Uterus (tissue), 4 donors: ENCODE data around the gene MS4A6A. TPM values are rescaled to one million over a fixed set of nuclear protein-coding genes. Genes with fewer than 3 reads are reported as not detected.

Source experiments
- DNase-seq, 2 donors: peaks; one replicate each; pipeline ENCODE4 v3.0.0-alpha.2; 2019 to 2020
- H3K27ac ChIP-seq, 2 donors: fragments of 200-600 bp; sonication (generic); 1 replicate in 1 of 2; 2 replicates in 1 of 2; pipeline ENCODE4 v1.5.1; 2016 to 2018
- H3K27me3 ChIP-seq, 2 donors: fragments of 200-600 bp; sonication (generic); one replicate each; pipeline ENCODE4 v1.5.1; 2018 to 2019; ENCODE audit warnings: control low read depth in 1 of 2
- H3K36me3 ChIP-seq, 2 donors: fragments of 200-600 bp; sonication (generic); one replicate each; pipeline ENCODE4 v1.5.1; 2019; ENCODE audit warnings: control low read depth in 1 of 2
- H3K4me1 ChIP-seq, 2 donors: fragments of 200-600 bp; sonication (generic); one replicate each; pipeline ENCODE4 v1.5.1; 2018 to 2019; ENCODE audit warnings: control low read depth in 1 of 2
- H3K4me3 ChIP-seq, 2 donors: fragments of 200-600 bp; sonication (generic); 1 replicate in 1 of 2; 2 replicates in 1 of 2; pipeline ENCODE4 v1.5.1; 2018 to 2019; ENCODE audit warnings: mild to moderate bottlenecking in 1 of 2
- H3K9me3 ChIP-seq, 2 donors: fragments of 200-600 bp; sonication (generic); one replicate each; pipeline ENCODE4 v1.5.1; 2019; ENCODE audit warnings: control low read depth in 1 of 2
- POLR2A ChIP-seq, 2 donors: fragments of 450-650 bp; IDR thresholded peaks; one replicate each; pipeline ENCODE4 v1.6.1; 2016; ENCODE audit warnings: antibody characterized with exemption in 2 of 2, mild to moderate bottlenecking in 1 of 2, moderate library complexity in 1 of 2
- intact Hi-C: fragments of 100-400 bp; cut with DNase I; formaldehyde crosslinking; loops from one replicate; pipeline ENCODE4 v1.15.1; 2023; ENCODE audit warnings: low total_unique reads
- total RNA-seq, 4 donors: library from RNA; depleted of rRNA in 3 of 4; stranded (reverse); fragments of >200 nt in 3 of 4; gene quantifications; one replicate each; pipeline versions ENCODE4 v1.1.0 to v1.2.4, GENCODE V29; 2014 to 2023
- TF ChIP-seq, protein P1 (sequence below), 4 experiments: fragments of 200-600 bp in 2 of 4; fragments of 450-650 bp in 2 of 4; sonication (generic) in 2 of 4; IDR thresholded peaks; one replicate each; pipeline ENCODE4 v1.5.1; 2016 to 2019; ENCODE audit warnings: antibody characterized with exemption in 4 of 4, mild to moderate bottlenecking in 2 of 4, moderate library complexity in 1 of 4
- donor health status: DM: yes; HTN: yes; CAD: no.

The MS4A6A gene
- total RNA-seq, 4 donors from 2014 or later: 35.2 to 51.7 (median 40.3) TPM

DNA sequence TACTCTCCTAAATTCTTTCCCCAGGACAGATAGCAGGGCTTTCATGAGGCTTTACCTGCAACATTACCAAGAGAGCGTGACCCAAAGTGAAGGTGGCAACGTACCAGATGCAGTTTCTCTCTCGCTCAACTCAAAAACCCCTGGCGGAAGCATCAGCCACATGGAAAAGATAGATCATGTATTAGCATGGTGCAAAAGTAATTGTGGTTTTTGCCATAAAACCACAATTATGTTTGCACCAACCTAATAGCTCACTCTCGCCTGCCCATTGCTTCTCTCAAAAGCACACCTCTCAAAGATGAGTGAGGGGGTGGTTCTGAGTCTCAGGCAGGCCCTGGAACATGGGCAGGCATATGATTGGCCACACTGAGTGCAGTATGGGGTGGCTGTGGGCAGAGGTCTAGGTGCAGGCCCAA, 7.0 kb downstream of the MS4A6A start:
- DNase-seq: no peak

DNA sequence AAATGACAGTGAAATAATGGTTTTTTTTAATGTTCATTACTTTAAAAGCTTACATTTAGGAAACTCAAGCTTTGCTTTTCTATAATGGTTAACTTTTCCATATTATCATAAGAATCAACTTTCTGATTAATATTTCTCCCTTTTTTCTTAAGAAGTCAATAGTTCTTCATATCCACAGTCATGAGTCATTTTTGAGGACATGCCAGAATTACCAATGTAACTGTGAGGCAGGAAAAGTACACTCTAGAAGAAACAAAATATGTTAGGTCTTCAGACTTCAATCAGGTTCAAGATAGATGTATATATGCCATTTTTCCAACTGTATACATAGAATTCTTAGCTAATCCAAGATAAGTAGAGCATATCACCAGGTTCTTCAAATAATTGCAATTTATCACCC, 10.9 kb downstream of the MS4A6A start:
- intact Hi-C loops: no loop called here
- TF ChIP-seq POLR2A (IDR thresholded peaks at IDR 0.05): no peak
- TF ChIP-seq, protein P1, sequence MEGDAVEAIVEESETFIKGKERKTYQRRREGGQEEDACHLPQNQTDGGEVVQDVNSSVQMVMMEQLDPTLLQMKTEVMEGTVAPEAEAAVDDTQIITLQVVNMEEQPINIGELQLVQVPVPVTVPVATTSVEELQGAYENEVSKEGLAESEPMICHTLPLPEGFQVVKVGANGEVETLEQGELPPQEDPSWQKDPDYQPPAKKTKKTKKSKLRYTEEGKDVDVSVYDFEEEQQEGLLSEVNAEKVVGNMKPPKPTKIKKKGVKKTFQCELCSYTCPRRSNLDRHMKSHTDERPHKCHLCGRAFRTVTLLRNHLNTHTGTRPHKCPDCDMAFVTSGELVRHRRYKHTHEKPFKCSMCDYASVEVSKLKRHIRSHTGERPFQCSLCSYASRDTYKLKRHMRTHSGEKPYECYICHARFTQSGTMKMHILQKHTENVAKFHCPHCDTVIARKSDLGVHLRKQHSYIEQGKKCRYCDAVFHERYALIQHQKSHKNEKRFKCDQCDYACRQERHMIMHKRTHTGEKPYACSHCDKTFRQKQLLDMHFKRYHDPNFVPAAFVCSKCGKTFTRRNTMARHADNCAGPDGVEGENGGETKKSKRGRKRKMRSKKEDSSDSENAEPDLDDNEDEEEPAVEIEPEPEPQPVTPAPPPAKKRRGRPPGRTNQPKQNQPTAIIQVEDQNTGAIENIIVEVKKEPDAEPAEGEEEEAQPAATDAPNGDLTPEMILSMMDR (IDR thresholded peaks at IDR 0.05): no peak
- Histone ChIP-seq H3K27me3 (no peaks in the 10 kb centered on the region), H3K36me3 (no peaks in the 10 kb centered on the region), H3K9me3 (no peaks in the 10 kb centered on the region), H3K4me1 (no peaks in the 10 kb centered on the region), H3K4me3 (no peak overlapping the region), H3K27ac (no peak overlapping the region)
- no peak for DNase-seq

More for the DNA sequence above, 7.0 kb downstream of the MS4A6A start:
- Histone ChIP-seq H3K27me3 (no peaks in the 10 kb centered on the region), H3K36me3 (no peaks in the 10 kb centered on the region), H3K4me1 (no peaks in the 10 kb centered on the region), H3K9me3 (no peaks in the 10 kb centered on the region), H3K27ac (no peak overlapping the region), H3K4me3 (no peak overlapping the region)
- TF ChIP-seq POLR2A (IDR thresholded peaks at IDR 0.05): no peak
- TF ChIP-seq, protein P1 (IDR thresholded peaks at IDR 0.05): no peak
- intact Hi-C loops: no loop called here

DNA sequence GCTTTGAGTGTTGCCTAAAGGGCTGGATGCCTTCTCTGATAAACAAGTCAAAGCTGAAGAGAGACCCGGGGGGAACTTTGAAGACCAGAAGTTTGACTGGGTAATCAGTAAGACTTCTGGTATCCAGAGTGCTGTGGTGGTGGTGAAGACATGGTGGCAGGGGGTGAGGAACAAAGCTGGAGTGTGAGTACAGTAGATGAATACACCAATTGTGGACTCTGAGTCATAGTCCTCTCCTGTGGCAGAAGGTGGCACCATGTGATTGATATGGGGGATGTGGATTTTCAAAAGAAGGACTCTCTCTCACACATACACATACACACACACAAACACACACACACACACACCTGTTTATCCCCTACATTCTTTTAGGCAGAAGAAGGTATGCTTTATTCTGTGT, 12.3 kb downstream of the MS4A6A start:
- H3K9me3 ChIP-seq: no peaks in the 10 kb centered on the region
- TF ChIP-seq, protein P1 (IDR thresholded peaks at IDR 0.05): no peak
- no peak for TF ChIP-seq POLR2A (IDR thresholded peaks at IDR 0.05)
- intact Hi-C loops: no loop called here

DNA sequence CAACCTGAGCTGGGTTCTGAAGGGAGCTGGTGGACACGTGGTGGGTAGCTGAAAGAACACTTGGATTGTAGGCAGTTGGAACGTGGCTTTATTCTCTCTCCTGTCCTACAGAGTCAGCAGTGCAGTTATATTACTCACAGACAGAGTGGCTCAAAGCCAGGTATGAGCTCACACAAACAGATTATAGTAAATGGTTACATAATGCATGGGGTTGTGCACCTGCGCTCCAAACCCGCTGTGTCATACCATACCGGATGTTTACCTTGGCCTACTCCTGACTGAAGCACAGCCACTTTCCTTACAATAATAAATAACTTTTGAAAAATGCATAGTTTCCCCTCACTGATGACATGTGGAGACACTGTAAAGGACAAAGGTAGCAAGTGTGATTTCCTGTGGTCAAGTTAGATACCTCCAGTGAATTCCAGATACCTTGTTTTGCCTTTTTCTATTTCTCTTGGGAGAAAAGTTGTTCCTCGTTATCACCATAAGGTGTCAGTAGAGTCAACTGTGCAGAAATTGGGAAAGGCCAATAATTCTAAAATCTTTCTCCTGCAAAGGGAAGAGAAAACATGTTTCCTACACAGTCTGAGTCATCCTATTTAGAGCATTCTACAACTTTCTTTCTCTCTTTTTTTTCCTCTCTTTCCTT, 13.5 kb downstream of the MS4A6A start:
- Histone ChIP-seq H3K4me3 (no peak overlapping the region), H3K27ac (no peak overlapping the region), H3K9me3 (no peaks in the 10 kb centered on the region), H3K27me3 (no peaks in the 10 kb centered on the region), H3K4me1 (no peaks in the 10 kb centered on the region), H3K36me3 (no peaks in the 10 kb centered on the region)
- intact Hi-C loops: no loop called here
- TF ChIP-seq, protein P1 (IDR thresholded peaks at IDR 0.05): peak in 3 of 4 experiments; percentile 43 to 49 (median 44)
- no peak for TF ChIP-seq POLR2A (IDR thresholded peaks at IDR 0.05)
- DNase-seq: peak in 1 of 2 donors; percentile 38

More for the DNA sequence above, 12.3 kb downstream of the MS4A6A start:
- no peaks in the 10 kb centered on the region for H3K27me3 ChIP-seq
- H3K27ac ChIP-seq: no peak overlapping the region
- H3K36me3 ChIP-seq: no peaks in the 10 kb centered on the region
- DNase-seq: no peak
- no peak overlapping the region for H3K4me3 ChIP-seq
- no peaks in the 10 kb centered on the region for H3K4me1 ChIP-seq

DNA sequence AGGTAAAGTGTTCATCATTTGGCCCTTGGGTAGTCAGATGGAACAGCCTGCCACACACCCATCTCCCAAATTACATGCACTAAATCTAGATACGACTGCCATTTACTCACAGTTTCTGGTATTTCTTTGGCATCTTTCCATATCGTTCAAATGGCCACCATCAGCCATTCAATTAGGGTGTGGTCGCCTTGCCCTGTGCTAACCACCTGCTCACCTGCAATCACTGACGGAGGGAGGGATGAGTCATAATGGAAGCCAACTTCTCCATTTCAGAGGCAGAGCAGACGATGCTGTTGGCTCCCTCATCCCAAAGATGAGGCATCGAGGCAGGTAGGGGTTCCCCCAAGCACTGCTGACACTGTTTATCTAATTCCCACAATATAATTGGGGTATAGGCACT, 14.6 kb downstream of the MS4A6A start:
- Histone ChIP-seq H3K27me3 (no peaks in the 10 kb centered on the region), H3K36me3 (no peaks in the 10 kb centered on the region), H3K4me1 (no peaks in the 10 kb centered on the region), H3K9me3 (no peaks in the 10 kb centered on the region), H3K4me3 (no peak overlapping the region), H3K27ac (no peak overlapping the region)
- intact Hi-C loops: no loop called here
- TF ChIP-seq, protein P1 (IDR thresholded peaks at IDR 0.05): no peak
- TF ChIP-seq POLR2A (IDR thresholded peaks at IDR 0.05): no peak
- DNase-seq: no peak
